Natural killer cell (primary cell): ENCODE measurements around the gene CLDN1. TPM values are rescaled to one million over a fixed set of nuclear protein-coding genes. Genes with fewer than 3 reads are reported as not detected.

ENCODE experiments used
- ATAC-seq, 3 donors: fragments of 150-1000 bp in 2 of 3; fragments of 200-7000 bp in 1 of 3; cut with Tn5 transposase; 1 replicate in 1 of 3; 2 replicates in 2 of 3; pipeline ENCODE4 v1.10.0; 2021; ENCODE audit warnings: mild to moderate bottlenecking in 2 of 3, moderate library complexity in 2 of 3
- DNase-seq, 2 donors: peaks; one replicate each; pipeline versions ENCODE4 v3.0.0 to v3.0.0-alpha.2; 2013 to 2021; ENCODE audit warnings: mixed read lengths in 1 of 2
- H3K27ac ChIP-seq: one replicate; pipeline ENCODE4 v1.5.1; 2013; ENCODE audit warnings: mild to moderate bottlenecking, low read length
- H3K27me3 ChIP-seq: one replicate; pipeline ENCODE4 v1.6.1; 2013; ENCODE audit warnings: low read length; ENCODE audit not compliant: control insufficient read depth, insufficient read depth
- H3K36me3 ChIP-seq: one replicate; pipeline ENCODE4 v1.6.1; 2013; ENCODE audit warnings: low read length; ENCODE audit not compliant: control insufficient read depth, insufficient read depth
- H3K4me1 ChIP-seq: one replicate; pipeline ENCODE4 v1.6.1; 2013; ENCODE audit warnings: low read length; ENCODE audit not compliant: control insufficient read depth, insufficient read depth
- H3K4me3 ChIP-seq: one replicate; pipeline ENCODE4 v1.5.1; 2013; ENCODE audit warnings: low read length
- H3K9me3 ChIP-seq: one replicate; pipeline ENCODE4 v1.6.1; 2013; ENCODE audit warnings: low read length; ENCODE audit not compliant: control insufficient read depth, insufficient read depth
- H3K27ac Mint-ChIP-seq, 2 donors: one replicate each; pipeline ENCODE4 v1.8.0; 2022; ENCODE audit warnings: mild to moderate bottlenecking in 2 of 2, mixed read lengths in 2 of 2, moderate library complexity in 1 of 2
- H3K27me3 Mint-ChIP-seq, 2 donors: one replicate each; pipeline ENCODE4 v1.8.0; 2022; ENCODE audit warnings: low read depth in 2 of 2, mixed read lengths in 2 of 2
- H3K36me3 Mint-ChIP-seq: one replicate; pipeline ENCODE4 v1.8.0; 2022; ENCODE audit warnings: mixed read lengths
- H3K4me1 Mint-ChIP-seq, 2 donors: one replicate each; pipeline ENCODE4 v1.8.0; 2022; ENCODE audit warnings: mixed read lengths in 2 of 2
- H3K4me3 Mint-ChIP-seq: one replicate; pipeline ENCODE4 v1.8.0; 2022; ENCODE audit warnings: mild to moderate bottlenecking, moderate library complexity, mixed read lengths
- H3K9me3 Mint-ChIP-seq, 2 donors: one replicate each; pipeline ENCODE4 v1.8.0; 2022; ENCODE audit warnings: mixed read lengths in 2 of 2
- CTCF ChIP-seq: fragments of 200-600 bp; IDR thresholded peaks from one replicate; pipeline ENCODE4 v1.8.0; 2022; ENCODE audit warnings: antibody characterized with exemption
- WGBS: methylation state at CpG from one replicate; pipeline ENCODE4 v1.1.7; 2013; ENCODE audit warnings: missing lambda C conversion rate; ENCODE audit not compliant: insufficient coverage; 5-methylcytosine and 5-hydroxymethylcytosine counted together
- intact Hi-C: fragments of 100-400 bp; cut with micrococcal nuclease; formaldehyde crosslinking; loops from one replicate; pipeline ENCODE4 v1.14.2; 2022
- total RNA-seq, 4 donors: library from RNA; stranded (reverse); fragments of 120-200 nt in 1 of 4; gene quantifications; one replicate each; pipeline versions ENCODE4 v1.2.3 to v1.2.4, GENCODE V29; 2013 to 2022

Gene CLDN1
- total RNA-seq, 3 donors from 2014 or later (not counting 1 experiment from before 2014, with no cell fraction given) = not detected

- TF ChIP-seq CTCF = no peak
- no peak for ATAC-seq
- intact Hi-C loops = no loop called here
- H3K9me3 ChIP-seq = no peaks in the 10 kb centered on the region
- H3K4me3 Mint-ChIP-seq = no peak overlapping the region
- H3K4me1 Mint-ChIP-seq = no peaks in the 10 kb centered on the region
- no peaks in the 10 kb centered on the region for H3K36me3 ChIP-seq
- 66% methylated on average over 2 of the region's 2 CpGs for WGBS
- no peak for DNase-seq
- no peaks in the 10 kb centered on the region for H3K27me3 Mint-ChIP-seq
- H3K27me3 ChIP-seq = peaks cover 3% of the 10 kb centered on the region
- no peaks in the 10 kb centered on the region for H3K36me3 Mint-ChIP-seq
- H3K9me3 Mint-ChIP-seq = peaks cover 2 to 6% of the 10 kb centered on the region in 2 donors
- no peak overlapping the region for H3K27ac ChIP-seq
- no peak overlapping the region for H3K27ac Mint-ChIP-seq
- H3K4me1 ChIP-seq = no peaks in the 10 kb centered on the region
- H3K4me3 ChIP-seq = no peak overlapping the region
Observed at GRCh38 chr3:190357468-190357867, 35.2 kb upstream of the CLDN1 start.

GRCh38 chr3:190356246-190356645 is 34.0 kb upstream of the CLDN1 start:
- Mint-ChIP-seq H3K4me3 (no peak overlapping the region), H3K36me3 (no peaks in the 10 kb centered on the region)
- no peaks in the 10 kb centered on the region for H3K9me3 ChIP-seq

GRCh38 chr3:190352861-190353457 is 30.7 kb upstream of the CLDN1 start:
- Mint-ChIP-seq H3K27ac (no peak overlapping the region), H3K36me3 (no peaks in the 10 kb centered on the region), H3K4me1 (no peaks in the 10 kb centered on the region), H3K9me3 (peaks cover 4 to 14% of the 10 kb centered on the region in 2 donors), H3K4me3 (no peak overlapping the region), H3K27me3 (no peaks in the 10 kb centered on the region)
- Histone ChIP-seq H3K4me3 (no peak overlapping the region), H3K27me3 (no peaks in the 10 kb centered on the region), H3K36me3 (no peaks in the 10 kb centered on the region), H3K4me1 (no peaks in the 10 kb centered on the region), H3K27ac (no peak overlapping the region), H3K9me3 (no peaks in the 10 kb centered on the region)
- no peak for TF ChIP-seq CTCF
- intact Hi-C loops = no loop called here
- no CpG with 5 or more reads among the region's 1 CpG for WGBS
- ATAC-seq (no peak), DNase-seq (no peak)

More at GRCh38 chr3:190356246-190356645, 34.0 kb upstream of the CLDN1 start:
- Histone ChIP-seq H3K27ac (no peak overlapping the region), H3K4me1 (no peaks in the 10 kb centered on the region), H3K4me3 (no peak overlapping the region), H3K27me3 (peaks cover 3% of the 10 kb centered on the region), H3K36me3 (no peaks in the 10 kb centered on the region)
- ATAC-seq (no peak), DNase-seq (no peak)
- TF ChIP-seq CTCF = no peak
- Mint-ChIP-seq H3K27me3 (no peaks in the 10 kb centered on the region), H3K9me3 (peaks cover 2 to 5% of the 10 kb centered on the region in 2 donors), H3K4me1 (no peaks in the 10 kb centered on the region), H3K27ac (no peak overlapping the region)
- intact Hi-C loops = no loop called here

DNA sequence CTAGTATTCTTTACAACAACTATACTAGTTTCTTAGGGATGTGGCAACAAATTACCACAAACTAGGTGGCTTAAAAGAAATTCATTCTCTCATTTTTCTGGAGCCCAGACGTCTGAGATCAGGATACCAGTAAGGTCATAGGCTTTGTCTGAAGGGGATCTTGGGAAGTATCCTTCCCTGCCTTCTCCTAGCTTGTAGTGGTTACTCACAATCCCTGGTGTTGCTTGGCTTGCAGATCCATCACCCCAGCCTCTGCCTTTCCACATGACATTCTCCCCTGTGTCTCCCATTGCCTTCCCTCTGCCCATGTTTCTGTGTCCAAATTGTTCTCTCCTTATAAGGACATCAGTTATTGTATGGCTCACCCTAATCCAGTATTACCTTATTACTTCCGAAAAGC is 24.3 kb upstream of the CLDN1 start:
- H3K9me3 Mint-ChIP-seq = peaks cover 6 to 15% of the 10 kb centered on the region in 2 donors
- no peak overlapping the region for H3K4me3 Mint-ChIP-seq
- WGBS = 83% methylated on average over 2 of the region's 2 CpGs
- no peak for ATAC-seq
- no peak overlapping the region for H3K27ac ChIP-seq
- no peak for DNase-seq
- H3K9me3 ChIP-seq = no peaks in the 10 kb centered on the region
- no peak overlapping the region for H3K4me3 ChIP-seq
- no peaks in the 10 kb centered on the region for H3K27me3 ChIP-seq
- TF ChIP-seq CTCF = no peak
- no peaks in the 10 kb centered on the region for H3K36me3 ChIP-seq
- peaks cover 0 to 3% of the 10 kb centered on the region in 2 donors for H3K27me3 Mint-ChIP-seq
- no peaks in the 10 kb centered on the region for H3K4me1 Mint-ChIP-seq
- H3K36me3 Mint-ChIP-seq = no peaks in the 10 kb centered on the region
- H3K4me1 ChIP-seq = no peaks in the 10 kb centered on the region
- intact Hi-C loops = no loop called here
- no peak overlapping the region for H3K27ac Mint-ChIP-seq
